EH (cell line): ENCODE results near the gene ENO1.
"Not testable (repeated sequence)": the region's sequence is repeated elsewhere in the genome, so short reads cannot be mapped to it uniquely, and the experiment has no call there.

Experiments
- DNase-seq: peaks from one replicate; pipeline ENCODE4 v3.0.0-alpha.2; 2015; ENCODE audit warnings: low read depth

ENO1 gene

GRCh38 chr1:8845104-8846097, 33.1 kb downstream of the ENO1 start:
- no peak for DNase-seq

GRCh38 chr1:8844501-8845006, 33.9 kb downstream of the ENO1 start:
- DNase-seq, result no peak

- DNase-seq, result no peak
Measured at GRCh38 chr1:8841395-8841794, 37.1 kb downstream of the ENO1 start.

- no peak for DNase-seq
Measured at GRCh38 chr1:8839990-8840389, 38.5 kb downstream of the ENO1 start.

- peak; percentile 44 for DNase-seq
Measured at GRCh38 chr1:8835941-8836643, 42.4 kb downstream of the ENO1 start.

- DNase-seq, result no peak
Measured at GRCh38 chr1:8831340-8831739, 47.1 kb downstream of the ENO1 start.

GRCh38 chr1:8830732-8831131, 47.8 kb downstream of the ENO1 start:
- DNase-seq, result not testable (repeated sequence)

- DNase-seq, result peak; percentile 95
Measured at GRCh38 chr1:8825985-8826481, 52.5 kb downstream of the ENO1 start.

- no peak for DNase-seq
Measured at GRCh38 chr1:8823295-8823664, 55.2 kb downstream of the ENO1 start.

GRCh38 chr1:8822373-8823294, 55.9 kb downstream of the ENO1 start:
- peak; percentile 99 for DNase-seq

- DNase-seq, result no peak
Measured at GRCh38 chr1:8821084-8821483, 57.4 kb downstream of the ENO1 start.

GRCh38 chr1:8818789-8819188, 59.7 kb downstream of the ENO1 start:
- DNase-seq, result not testable (repeated sequence)

- peak; percentile 63 for DNase-seq
Measured at GRCh38 chr1:8818325-8818775, 60.1 kb downstream of the ENO1 start.

GRCh38 chr1:8817412-8818324, 60.8 kb downstream of the ENO1 start, which contains the start of gene RERE:
Gene RERE (minus strand): TSS chr1:8817640.
- DNase-seq, result peak; percentile 91

- peak; percentile 13 for DNase-seq
Measured at GRCh38 chr1:8816831-8817411, 61.6 kb downstream of the ENO1 start.

GRCh38 chr1:8816264-8816663, 62.2 kb downstream of the ENO1 start:
- DNase-seq, result peak; percentile 47

GRCh38 chr1:8815582-8816151, 62.8 kb downstream of the ENO1 start:
- peak; percentile 31 for DNase-seq

GRCh38 chr1:8814865-8815264, 63.6 kb downstream of the ENO1 start:
- DNase-seq, result no peak

- DNase-seq, result peak; percentile 13
Measured at GRCh38 chr1:8813991-8814390, 64.5 kb downstream of the ENO1 start.
